ENCODE data around the gene FES. TPM values are rescaled to one million over a fixed set of nuclear protein-coding genes. Genes with fewer than 3 reads are reported as not detected.

FES gene
- polyA plus RNA-seq, 1 of the 3 experiments (the other 2 are of a cell fraction) = 0.03 TPM

- no peak for TF ChIP-seq USF2 (IDR thresholded peaks at IDR 0.05; ENCODE audit: borderline replicate concordance, low read depth, low read length)
- TF ChIP-seq YY1 (IDR thresholded peaks at IDR 0.05; ENCODE audit: low read depth) = no peak
Observed at GRCh38 chr15:90933301-90933700, 49.0 kb downstream of the FES start (continued).

- POLR2A ChIA-PET = interaction anchor here (0.9 to 4.8 kb wide), 7 partner anchors 14 to 296 kb away, joined by 3 to 23 read pairs (median 6); partner anchors contain the start of genes MAN2A2 and RCCD1
Observed at GRCh38 chr15:90934256-90934948, 50.1 kb downstream of the FES start.

More at GRCh38 chr15:90934256-90934948, 50.1 kb downstream of the FES start:
- peak; percentile 87 for DNase-seq
- peaks cover 13 to 38% of the 10 kb centered on the region in 2 experiments; a peak in 2 of 4 replicates for H3K4me1 ChIP-seq (ENCODE audit: control insufficient read depth in 1 of 2, insufficient read depth in 2 of 2, low read depth in 1 of 2, low read length in 1 of 2)
- peaks cover 8 to 25% of the 10 kb centered on the region in 2 experiments for H3K36me3 ChIP-seq (replicated peaks in 1 of 2; ENCODE audit: control insufficient read depth in 1 of 2, insufficient read depth in 2 of 2, low read length in 1 of 2)
- H3K4me2 ChIP-seq = peak overlapping the region; percentile 92
- peak overlapping the region; percentile 86; the same call in 1 of the 2 replicates for H3K9ac ChIP-seq
- WGBS (ENCODE audit: low lambda C conversion rate) = 3% methylated on average over 15 of the region's 19 CpGs
- H3K27me3 ChIP-seq (ENCODE audit: insufficient read depth) = no peaks in the 10 kb centered on the region
- peak overlapping the region; percentile 81 to 96 for H3K4me3 ChIP-seq (ENCODE audit: low read depth in 2 of 2, low read length in 1 of 2)
- H2AFZ ChIP-seq (ENCODE audit: low read depth) = peak overlapping the region; percentile 97
- H3F3A ChIP-seq (replicated peaks; ENCODE audit: insufficient read depth) = peaks cover 22% of the 10 kb centered on the region
- peak overlapping the region; percentile 64; a peak in 3 of 4 replicates for H3K27ac ChIP-seq (ENCODE audit: low read depth in 2 of 2, low read length in 1 of 2)
- H3K9me3 ChIP-seq = no peaks in the 10 kb centered on the region
- peaks cover 23% of the 10 kb centered on the region for H3K79me2 ChIP-seq (ENCODE audit: insufficient read depth)
- CTCF ChIA-PET = interaction anchor here (0.6 to 11.5 kb wide), 35 partner anchors 9 to 341 kb away, joined by 3 to 142 read pairs (median 6); partner anchors contain the start of genes BLM, FES, MAN2A2 and RCCD1
- peak; percentile 92 for TF ChIP-seq CTCF (IDR thresholded peaks at IDR 0.05)
- 0 out of 2 replicates have a peak, but pooled peaks have one; percentile 8 for TF ChIP-seq RCOR1 (IDR thresholded peaks at IDR 0.05; ENCODE audit: low read length)
- TF ChIP-seq RFX5 (IDR thresholded peaks at IDR 0.05; ENCODE audit: low read length) = no peak
- 0 out of 2 replicates have a peak, but pooled peaks have one; percentile 9 for TF ChIP-seq GATA2 (CRISPR knock-in tag; IDR thresholded peaks at IDR 0.05)
- no peak for TF ChIP-seq TEAD4 (IDR thresholded peaks at IDR 0.05; ENCODE audit: borderline replicate concordance, insufficient read depth)
- TF ChIP-seq SMC3 (IDR thresholded peaks at IDR 0.05; ENCODE audit: low read depth, low read length) = peak; percentile 58
- TF ChIP-seq RAD21 (IDR thresholded peaks at IDR 0.05; ENCODE audit: low read length) = peak; percentile 75
- peak; percentile 77; the same call in 1 of the 2 replicates for TF ChIP-seq SIN3A (IDR thresholded peaks at IDR 0.05; ENCODE audit: borderline replicate concordance, low read depth, low read length)
- peak; percentile 33 for TF ChIP-seq CHD2 (IDR thresholded peaks at IDR 0.05; ENCODE audit: low read length, partially characterized antibody)
- no peaks in the 10 kb centered on the region for H3K9me2 ChIP-seq
- no peaks in the 10 kb centered on the region for H4K20me1 ChIP-seq (ENCODE audit: insufficient read depth)
